Ovary (tissue), 9 donors: ENCODE data around the gene TMEM63B. TPM values are rescaled to one million over a fixed set of nuclear protein-coding genes. Genes with fewer than 3 reads are reported as not detected.

Experiments
- DNase-seq, 5 donors: peaks; one replicate each; pipeline ENCODE4 v3.0.0-alpha.2; 2019 to 2020
- H3K27ac ChIP-seq, 2 donors: fragments of 200-600 bp; one replicate each; pipeline versions ENCODE4 v1.5.1 to v1.8.0; 2019 to 2022
- H3K27me3 ChIP-seq: fragments of 200-600 bp; one replicate; pipeline ENCODE4 v1.8.0; 2022
- H3K36me3 ChIP-seq: fragments of 200-600 bp; sonication (generic); one replicate; pipeline ENCODE4 v1.5.1; 2019
- H3K4me1 ChIP-seq: one replicate; pipeline ENCODE4 v1.8.1; 2013; ENCODE audit warnings: mild to moderate bottlenecking, moderate library complexity; ENCODE audit not compliant: insufficient read depth
- H3K4me3 ChIP-seq: fragments of 200-600 bp; sonication (generic); one replicate; pipeline ENCODE4 v1.5.1; 2017
- H3K9me3 ChIP-seq, 2 donors: fragments of 200-600 bp in 1 of 2; sonication (generic) in 1 of 2; one replicate each; pipeline versions ENCODE4 v1.5.1 to v1.8.1; 2013 to 2019; ENCODE audit warnings: mild to moderate bottlenecking in 1 of 2, moderate library complexity in 1 of 2
- CTCF ChIP-seq, 3 donors: fragments of 450-650 bp in 2 of 3; fragments of 200-600 bp in 1 of 3; IDR thresholded peaks; one replicate each; pipeline versions ENCODE4 v1.5.1 to v1.8.0; 2016 to 2022; ENCODE audit warnings: antibody characterized with exemption in 3 of 3, mild to moderate bottlenecking in 1 of 3
- EP300 ChIP-seq: sonication (generic); formaldehyde crosslinking; IDR thresholded peaks from one replicate; pipeline ENCODE4 v1.6.1; 2017; ENCODE audit warnings: antibody characterized with exemption
- POLR2A ChIP-seq: fragments of 450-650 bp; IDR thresholded peaks from one replicate; pipeline ENCODE4 v1.6.1; 2017; ENCODE audit warnings: antibody characterized with exemption, mild to moderate bottlenecking, moderate library complexity
- WGBS, 3 donors: extraction: QIAGEN DNeasy Blood & Tissue Kit in 1 of 3; methylation state at CpG; one replicate each; pipeline versions ENCODE4 v1.1.5 to v1.1.7; 2013 to 2017; 5-methylcytosine and 5-hydroxymethylcytosine counted together
- intact Hi-C, 4 donors: fragments of 100-400 bp; cut with DNase I; formaldehyde crosslinking; loops; one replicate each; pipeline versions ENCODE4 v1.11.0 to v1.15.1; 2022 to 2023
- polyA plus RNA-seq, 2 donors: library from polyadenylated mRNA; stranded (reverse); fragments of 200-250 nt in 1 of 2; fragments of 350-450 nt in 1 of 2; fragmentation: Illumina TruSeq in 1 of 2; extraction: RNeasy Lipid Tissue Mini Kit (QIAGEN cat#74804) in 1 of 2; gene quantifications; one replicate each; pipeline ENCODE4 v1.2.3, GENCODE V29; 2013 to 2014
- total RNA-seq, 7 donors: library from RNA; depleted of rRNA in 2 of 7; stranded (reverse); fragments of >200 nt in 2 of 7; fragmentation: NEBNext Ultra II Directional in 3 of 7; extraction: Animal tissue kit (Norgen Biotek cat#: 25700) in 3 of 7; gene quantifications; one replicate each; pipeline versions ENCODE4 v1.1.0 to v1.2.4, GENCODE V29; 2016 to 2023
- donor health status: DM: no; HTN: no; CAD: no; lungs with moderate emphysema.
- donor health status: DM: no; HTN: no; CAD: no.
- donor health status: Bipolar disorder and iron deficiency.
- donor health status: DM: yes; HTN: yes; CAD: no.
- donor health status: DM: no; HTN: no; CAD: no.
- donor health status: DM: yes; HTN: yes; CAD: no.

The TMEM63B gene
- total and polyA plus RNA-seq, 9 donors = 7.5 to 25.7 (median 16.5) TPM

- no peak for DNase-seq
- no peaks in the 10 kb centered on the region for H3K9me3 ChIP-seq
- H3K4me1 ChIP-seq = no peaks in the 10 kb centered on the region
- WGBS, 3 donors = 75 to 80% (median 77%) methylated on average over 11 to 12 of the region's 12 CpGs
- intact Hi-C loops = loop anchor here (5.0 to 10.0 kb wide), 3 partner anchors 60 to 163 kb away; no protein-coding TSS in a partner anchor
- H3K27me3 ChIP-seq = no peaks in the 10 kb centered on the region
- H3K36me3 ChIP-seq = no peaks in the 10 kb centered on the region
- no peak for TF ChIP-seq POLR2A
- no peak for TF ChIP-seq CTCF (IDR thresholded peaks at IDR 0.05)
- TF ChIP-seq EP300 = no peak
- H3K27ac ChIP-seq = no peak overlapping the region
- H3K4me3 ChIP-seq = no peak overlapping the region
Observed at GRCh38 chr6:44171899-44172546, 44.7 kb downstream of the TMEM63B start.

DNA sequence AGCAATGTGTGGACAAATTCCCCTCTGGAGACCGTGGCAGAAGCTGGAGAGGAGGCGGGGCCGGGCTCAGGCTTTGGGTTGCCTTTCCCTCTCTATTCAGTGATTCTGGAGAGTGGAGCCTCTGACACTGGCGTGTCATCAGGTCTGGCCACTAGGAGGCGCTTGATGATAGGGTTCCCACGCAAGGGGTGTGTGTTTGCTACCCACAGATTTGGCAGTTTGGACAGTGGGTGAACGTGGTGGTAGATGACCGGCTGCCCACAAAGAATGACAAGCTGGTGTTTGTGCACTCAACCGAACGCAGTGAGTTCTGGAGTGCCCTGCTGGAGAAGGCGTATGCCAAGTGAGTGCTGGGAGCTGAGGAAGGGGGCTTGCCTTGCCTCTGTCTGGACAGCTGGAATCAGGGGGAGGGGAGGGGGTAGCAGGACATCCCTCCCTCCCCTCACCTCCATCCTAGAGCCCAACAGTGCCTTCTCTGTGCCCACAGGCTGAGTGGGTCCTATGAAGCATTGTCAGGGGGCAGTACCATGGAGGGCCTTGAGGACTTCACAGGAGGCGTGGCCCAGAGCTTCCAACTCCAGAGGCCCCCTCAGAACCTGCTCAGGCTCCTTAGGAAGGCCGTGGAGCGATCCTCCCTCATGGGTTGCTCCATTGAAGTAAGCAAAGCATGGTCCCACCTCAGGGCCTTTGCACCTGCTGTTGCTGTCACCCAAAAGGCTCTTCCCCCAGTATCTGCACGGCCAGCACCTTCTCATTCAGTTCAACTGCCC lies 45.6 kb downstream of the TMEM63B start:
- H3K9me3 ChIP-seq = no peaks in the 10 kb centered on the region
- peak; percentile 68 to 87 (median 86) for DNase-seq
- H3K27ac ChIP-seq = no peak overlapping the region
- TF ChIP-seq POLR2A (no peak), CTCF (IDR thresholded peaks at IDR 0.05) (peak; percentile 69 to 87 (median 72))
- H3K4me1 ChIP-seq = peaks cover under 1% of the 10 kb centered on the region
- 24 to 26% (median 25%) methylated on average over 15 of the region's 15 CpGs for WGBS, 3 donors
- no peaks in the 10 kb centered on the region for H3K36me3 ChIP-seq
- H3K4me3 ChIP-seq = no peak overlapping the region
- intact Hi-C loops = loop anchor here (5.0 to 10.0 kb wide), 3 partner anchors 59 to 162 kb away; no protein-coding TSS in a partner anchor
- no peaks in the 10 kb centered on the region for H3K27me3 ChIP-seq

- Histone ChIP-seq H3K4me3 (no peak overlapping the region), H3K27ac (no peak overlapping the region)
Observed at GRCh38 chr6:44176130-44176761, 48.9 kb downstream of the TMEM63B start.

More at GRCh38 chr6:44176130-44176761, 48.9 kb downstream of the TMEM63B start:
- no peak for DNase-seq
- no peaks in the 10 kb centered on the region for H3K27me3 ChIP-seq
- 85 to 91% (median 87%) methylated on average over 15 of the region's 15 CpGs for WGBS, 3 donors
- intact Hi-C loops = loop anchor here in 3 of 4 donors (5.0 to 10.0 kb wide), 3 partner anchors 51 to 664 kb away; partner anchors contain the start of gene LRRC73 (in 1 of the 3)
- H3K4me1 ChIP-seq = peaks cover 3% of the 10 kb centered on the region
- TF ChIP-seq EP300 (no peak), CTCF (IDR thresholded peaks at IDR 0.05) (no peak), POLR2A (no peak)
- no peaks in the 10 kb centered on the region for H3K9me3 ChIP-seq
- no peaks in the 10 kb centered on the region for H3K36me3 ChIP-seq
